Hippocampal formation (tissue), 2 donors: ENCODE data around the gene STIP1.

ENCODE experiments used
- DNase-seq, 2 donors: peaks; one replicate each; lab custom pipeline; 2025; lab: John Stamatoyannopoulos, UW

The STIP1 gene

GRCh38 chr11:64223001-64223651, 37.2 kb downstream of the STIP1 start:
- DNase-seq, result no peak

- no peak for DNase-seq
Observed at GRCh38 chr11:64224151-64224890, 38.4 kb downstream of the STIP1 start.

GRCh38 chr11:64224891-64225607, 39.1 kb downstream of the STIP1 start:
- DNase-seq, result no peak

GRCh38 chr11:64225608-64226506, 39.9 kb downstream of the STIP1 start, which contains the start of the genes NUDT22 and TRPT1:
NUDT22 (plus strand) TSS chr11:64226274; CDS start chr11:64226653, 379 bp downstream.
TRPT1 (minus strand) TSS chr11:64226186; CDS start chr11:64225860, 326 bp downstream.
- DNase-seq, result peak; percentile 74 to 84

- DNase-seq, result no peak
Observed at GRCh38 chr11:64226507-64227051, 40.6 kb downstream of the STIP1 start.

- DNase-seq, result no peak
Observed at GRCh38 chr11:64227405-64227956, 41.5 kb downstream of the STIP1 start.

GRCh38 chr11:64229090-64229743, 43.2 kb downstream of the STIP1 start:
- DNase-seq, result no peak

- DNase-seq, result no peak
Observed at GRCh38 chr11:64229744-64230170, 43.8 kb downstream of the STIP1 start.

GRCh38 chr11:64230171-64230984, 44.4 kb downstream of the STIP1 start, which contains the start of gene DNAJC4:
DNAJC4 (plus strand) TSS chr11:64230548; CDS start chr11:64230855, 307 bp downstream.
- peak; percentile 80 to 87 for DNase-seq

GRCh38 chr11:64230985-64231365, 45.0 kb downstream of the STIP1 start:
- DNase-seq, result no peak

- DNase-seq, result no peak
Observed at GRCh38 chr11:64231546-64231945, 45.6 kb downstream of the STIP1 start.

GRCh38 chr11:64232182-64232966, 46.4 kb downstream of the STIP1 start:
- no peak for DNase-seq

GRCh38 chr11:64232967-64233315, 47.0 kb downstream of the STIP1 start:
- no peak for DNase-seq

- peak; percentile 18 to 47 for DNase-seq
Observed at GRCh38 chr11:64233913-64234586, 48.1 kb downstream of the STIP1 start, which contains the start of gene VEGFB. VEGFB (plus strand) TSS chr11:64234584; CDS start chr11:64234834, 250 bp downstream.

- no peak for DNase-seq
Observed at GRCh38 chr11:64234647-64235379, 48.8 kb downstream of the STIP1 start.

GRCh38 chr11:64235437-64236161, 49.6 kb downstream of the STIP1 start:
- no peak for DNase-seq
